Activated naive CD4-positive, alpha-beta T cell (primary cell): ENCODE results near the gene RALB.
"Not testable (repeated sequence)": the region's sequence is repeated elsewhere in the genome, so short reads cannot be mapped to it uniquely, and the experiment has no call there.

ENCODE experiments used
- DNase-seq, 4 experiments: peaks; one replicate each; lab custom pipeline; 2025; lab: John Stamatoyannopoulos, UW

RALB gene

GRCh38 chr2:120243875-120244553 lies 8.6 kb upstream of the RALB start:
- no peak for DNase-seq

GRCh38 chr2:120244656-120245519 lies 7.8 kb upstream of the RALB start:
- DNase-seq = no peak

- DNase-seq = no peak
These were observed 6.9 kb upstream of the RALB start for GRCh38 chr2:120245520-120246332.

GRCh38 chr2:120246546-120247300 lies 5.9 kb upstream of the RALB start:
- no peak for DNase-seq

GRCh38 chr2:120247851-120248250 lies 4.8 kb upstream of the RALB start:
- no peak for DNase-seq

GRCh38 chr2:120250640-120251039 lies 2.0 kb upstream of the RALB start:
- no peak for DNase-seq

GRCh38 chr2:120251078-120251477 lies 1.6 kb upstream of the RALB start:
- DNase-seq = no peak

GRCh38 chr2:120251880-120252224 lies 800 bp upstream of the RALB start:
- no peak for DNase-seq

- peak in 2 of 4 experiments; percentile 22 to 31 for DNase-seq
These were observed 600 bp downstream of the RALB start for GRCh38 chr2:120253021-120253882.

GRCh38 chr2:120254178-120254577 lies 1.5 kb downstream of the RALB start:
- no peak for DNase-seq

- DNase-seq = no peak
These were observed 2.4 kb downstream of the RALB start for GRCh38 chr2:120255071-120255470.

GRCh38 chr2:120255986-120256650 lies 3.5 kb downstream of the RALB start:
- DNase-seq = no peak

GRCh38 chr2:120256651-120257000 lies 4.0 kb downstream of the RALB start:
- DNase-seq = no peak

GRCh38 chr2:120257522-120257921 lies 4.9 kb downstream of the RALB start:
- DNase-seq = no peak

- DNase-seq = no peak
These were observed 5.5 kb downstream of the RALB start for GRCh38 chr2:120258196-120258595.

GRCh38 chr2:120259939-120260338 lies 7.3 kb downstream of the RALB start:
- not testable (repeated sequence) for DNase-seq

- DNase-seq = no peak
These were observed 8.1 kb downstream of the RALB start for GRCh38 chr2:120260736-120261135.

- DNase-seq = no peak
These were observed 8.8 kb downstream of the RALB start for GRCh38 chr2:120261387-120262006.

- no peak for DNase-seq
These were observed 9.5 kb downstream of the RALB start for GRCh38 chr2:120262150-120262549.
